HG03066 (cell line): ENCODE measurements around the gene MEAK7.

Experiments used
- ATAC-seq: cut with Tn5 transposase; IDR thresholded peaks from one replicate; pipeline ENCODE4 v1.9.1; 2021; ENCODE audit warnings: low read depth; ENCODE audit not compliant: unreplicated experiment

MEAK7 gene

GRCh38 chr16:84497418-84498222, 6.8 kb downstream of the MEAK7 start:
- no peak for ATAC-seq

GRCh38 chr16:84496991-84497390, 7.5 kb downstream of the MEAK7 start:
- no peak for ATAC-seq

GRCh38 chr16:84495506-84495905, 9.0 kb downstream of the MEAK7 start:
- no peak for ATAC-seq

GRCh38 chr16:84489131-84489530, 15.3 kb downstream of the MEAK7 start:
- no peak for ATAC-seq

GRCh38 chr16:84487358-84487757, 17.1 kb downstream of the MEAK7 start:
- ATAC-seq: no peak

GRCh38 chr16:84486551-84487235, 17.8 kb downstream of the MEAK7 start:
- no peak for ATAC-seq

GRCh38 chr16:84486126-84486525, 18.3 kb downstream of the MEAK7 start:
- ATAC-seq: no peak

- no peak for ATAC-seq
Measured at GRCh38 chr16:84485255-84486010, 19.0 kb downstream of the MEAK7 start.

GRCh38 chr16:84484579-84485254, 19.7 kb downstream of the MEAK7 start:
- no peak for ATAC-seq

GRCh38 chr16:84483882-84484565, 20.4 kb downstream of the MEAK7 start:
- no peak for ATAC-seq

GRCh38 chr16:84482951-84483881, 21.2 kb downstream of the MEAK7 start:
- no peak for ATAC-seq

GRCh38 chr16:84482001-84482891, 22.2 kb downstream of the MEAK7 start:
- no peak for ATAC-seq

- no peak for ATAC-seq
Measured at GRCh38 chr16:84481051-84481735, 23.3 kb downstream of the MEAK7 start.

- ATAC-seq: no peak
Measured at GRCh38 chr16:84479716-84480450, 24.6 kb downstream of the MEAK7 start.

- no peak for ATAC-seq
Measured at GRCh38 chr16:84478172-84478947, 26.1 kb downstream of the MEAK7 start.

- no peak for ATAC-seq
Measured at GRCh38 chr16:84477661-84478060, 26.8 kb downstream of the MEAK7 start.
